OCI-LY3 (cell line): ENCODE results near the gene LYPLA2.

Experiments used
- H2AFZ ChIP-seq: fragments of 200-600, 300-600 bp; shearing (Covaris generic); 2 replicates; pipeline ENCODE4 v1.6.0; 2014; ENCODE audit warnings: antibody characterized with exemption, low read depth, low read length
- H3K27ac ChIP-seq: fragments of 200-600, 300-600 bp; sonication (generic); 2 replicates; pipeline ENCODE4 v1.5.1; 2014; ENCODE audit warnings: mild to moderate bottlenecking, low read length, moderate library complexity, mixed read lengths
- H3K27me3 ChIP-seq: fragments of 200-600, 300-600 bp; sonication (generic); 2 replicates; pipeline ENCODE4 v1.6.1; 2014; ENCODE audit warnings: low read depth, low read length, mixed read lengths
- H3K36me3 ChIP-seq: fragments of 200-600, 300-600 bp; sonication (generic); replicated peaks from 2 replicates; pipeline ENCODE3; 2014; ENCODE audit warnings: low read depth, low read length, mixed read lengths
- H3K4me1 ChIP-seq: fragments of 300-600, 200-600 bp; sonication (generic); 2 replicates; pipeline ENCODE4 v1.6.1; 2014; ENCODE audit warnings: low read length, mixed read lengths
- H3K4me2 ChIP-seq: fragments of 200-600, 300-600 bp; sonication (generic); 2 replicates; pipeline ENCODE4 v1.6.1; 2014; ENCODE audit warnings: low read length, mixed read lengths
- H3K4me3 ChIP-seq: fragments of 300-600, 200-600 bp; sonication (generic); 2 replicates; pipeline ENCODE4 v1.5.1; 2014; ENCODE audit warnings: antibody characterized with exemption, mild to moderate bottlenecking, low read length, moderate library complexity
- H3K79me2 ChIP-seq: fragments of 300-600, 200-600 bp; shearing (Covaris generic); 2 replicates; pipeline ENCODE4 v1.6.1; 2014; ENCODE audit warnings: mild to moderate bottlenecking, low read length, mixed read lengths
- H3K9ac ChIP-seq: fragments of 300-600, 200-600 bp; shearing (Covaris generic); 2 replicates; pipeline ENCODE4 v1.6.0; 2014; ENCODE audit warnings: mild to moderate bottlenecking, low read length, moderate library complexity
- H3K9me3 ChIP-seq: fragments of 200-600, 300-600 bp; shearing (Covaris generic); 2 replicates; pipeline ENCODE4 v1.6.1; 2014; ENCODE audit warnings: low read length, mixed read lengths; ENCODE audit not compliant: insufficient read depth
- H4K20me1 ChIP-seq: fragments of 200-600, 300-600 bp; sonication (generic); 2 replicates; pipeline ENCODE4 v1.6.1; 2016; ENCODE audit warnings: low read length, mixed read lengths; ENCODE audit not compliant: insufficient read depth
- CTCF ChIP-seq: fragments of 200-600, 300-600 bp; sonication (generic); IDR thresholded peaks from 2 replicates; pipeline ENCODE4 v1.5.1; 2014; ENCODE audit warnings: antibody characterized with exemption, low read length, low read depth
- EZH2phosphoT487 ChIP-seq: fragments of 200-600 bp; shearing (Covaris generic); IDR thresholded peaks from 2 replicates; pipeline ENCODE4 v1.6.1; 2018; ENCODE audit warnings: antibody characterized with exemption, mixed run types, low read depth

Gene LYPLA2

GRCh38 chr1:23743287-23744152, 47.4 kb upstream of the LYPLA2 start, which contains the start of gene ELOA:
ELOA (plus strand) TSS chr1:23743471; CDS start chr1:23743504, 33 bp downstream.
- TF ChIP-seq EZH2phosphoT487, result no peak
- peaks cover 39% of the 10 kb centered on the region for H3K4me1 ChIP-seq
- no peaks in the 10 kb centered on the region for H3K27me3 ChIP-seq
- peak within 1 kb of the TSS; percentile 92 for H3K9ac ChIP-seq
- no peaks in the 10 kb centered on the region for H3K9me3 ChIP-seq
- peak within 1 kb of the TSS; percentile 46; the same call in 1 of the 2 replicates for H2AFZ ChIP-seq
- H3K4me3 ChIP-seq, result peak within 1 kb of the TSS; percentile 91
- H4K20me1 ChIP-seq, result peaks cover 32% of the 10 kb centered on the region
- peak within 1 kb of the TSS; percentile 71 for H3K27ac ChIP-seq
- H3K36me3 ChIP-seq, result peaks cover 25% of the 10 kb centered on the region
- peak within 1 kb of the TSS; percentile 100 for H3K4me2 ChIP-seq
- peaks cover 58% of the 10 kb centered on the region for H3K79me2 ChIP-seq

DNA sequence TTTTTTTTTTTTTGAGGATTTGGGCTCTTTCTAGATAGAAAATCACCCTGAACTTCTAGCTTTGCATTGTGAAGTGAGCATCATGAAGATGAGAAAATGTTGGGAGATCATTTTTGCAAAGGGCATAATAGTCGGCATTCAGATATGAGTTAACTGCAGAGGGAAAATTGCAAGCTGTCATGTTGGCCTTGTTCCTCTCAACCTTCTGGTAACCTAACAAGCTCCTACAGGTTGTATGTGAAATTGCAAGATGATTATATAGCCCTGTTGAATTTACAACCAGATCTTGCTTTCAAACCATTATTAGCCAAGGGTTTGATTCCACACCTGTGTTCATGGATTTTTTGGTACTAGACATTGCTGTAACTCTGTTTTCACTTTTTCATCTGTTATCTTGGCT, 45.4 kb upstream of the LYPLA2 start:
- peaks cover 75% of the 10 kb centered on the region for H3K79me2 ChIP-seq
- H3K27ac ChIP-seq, result peak overlapping the region; percentile 71
- H3K9ac ChIP-seq, result peak overlapping the region; percentile 92
- H3K36me3 ChIP-seq, result peaks cover 30% of the 10 kb centered on the region
- no peak for TF ChIP-seq EZH2phosphoT487
- peak; percentile 31 for TF ChIP-seq CTCF
- H3K4me2 ChIP-seq, result peak overlapping the region; percentile 85
- peaks cover 42% of the 10 kb centered on the region for H4K20me1 ChIP-seq
- no peaks in the 10 kb centered on the region for H3K9me3 ChIP-seq
- peak overlapping the region; percentile 91 for H3K4me3 ChIP-seq
- no peaks in the 10 kb centered on the region for H3K27me3 ChIP-seq
- no peak overlapping the region for H2AFZ ChIP-seq
- H3K4me1 ChIP-seq, result peaks cover 38% of the 10 kb centered on the region

DNA sequence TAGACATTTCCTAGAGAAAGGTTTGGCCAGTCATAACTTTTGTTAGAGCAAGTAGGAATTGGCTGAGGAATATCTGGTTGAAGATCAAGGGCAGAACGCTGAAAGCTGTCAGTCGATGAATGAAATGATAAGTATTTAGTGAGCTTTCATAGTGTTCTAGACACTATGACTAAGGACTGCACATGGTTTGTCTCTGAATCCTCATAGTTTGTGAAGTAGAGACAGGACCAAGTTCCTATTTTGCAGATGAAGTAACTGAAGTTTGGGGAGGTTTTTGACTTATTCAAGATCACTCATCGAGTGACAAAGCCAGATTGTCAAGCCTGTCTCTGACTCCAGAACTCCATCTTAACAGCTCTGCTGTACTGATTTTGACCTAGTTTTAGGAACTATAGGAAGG, 42.9 kb upstream of the LYPLA2 start:
- Histone ChIP-seq H3K4me1 (peaks cover 30% of the 10 kb centered on the region), H3K4me3 (no peak overlapping the region), H2AFZ (no peak overlapping the region), H3K4me2 (0 out of 2 replicates have a peak overlapping the region, but pooled peaks have one; percentile 3), H3K36me3 (peaks cover 49% of the 10 kb centered on the region), H3K9ac (no peak overlapping the region), H3K27me3 (no peaks in the 10 kb centered on the region), H4K20me1 (peaks cover 52% of the 10 kb centered on the region), H3K27ac (no peak overlapping the region; the same call in 1 of the 2 replicates), H3K9me3 (no peaks in the 10 kb centered on the region), H3K79me2 (peaks cover 93% of the 10 kb centered on the region)
- TF ChIP-seq CTCF, result no peak
- TF ChIP-seq EZH2phosphoT487, result no peak

DNA sequence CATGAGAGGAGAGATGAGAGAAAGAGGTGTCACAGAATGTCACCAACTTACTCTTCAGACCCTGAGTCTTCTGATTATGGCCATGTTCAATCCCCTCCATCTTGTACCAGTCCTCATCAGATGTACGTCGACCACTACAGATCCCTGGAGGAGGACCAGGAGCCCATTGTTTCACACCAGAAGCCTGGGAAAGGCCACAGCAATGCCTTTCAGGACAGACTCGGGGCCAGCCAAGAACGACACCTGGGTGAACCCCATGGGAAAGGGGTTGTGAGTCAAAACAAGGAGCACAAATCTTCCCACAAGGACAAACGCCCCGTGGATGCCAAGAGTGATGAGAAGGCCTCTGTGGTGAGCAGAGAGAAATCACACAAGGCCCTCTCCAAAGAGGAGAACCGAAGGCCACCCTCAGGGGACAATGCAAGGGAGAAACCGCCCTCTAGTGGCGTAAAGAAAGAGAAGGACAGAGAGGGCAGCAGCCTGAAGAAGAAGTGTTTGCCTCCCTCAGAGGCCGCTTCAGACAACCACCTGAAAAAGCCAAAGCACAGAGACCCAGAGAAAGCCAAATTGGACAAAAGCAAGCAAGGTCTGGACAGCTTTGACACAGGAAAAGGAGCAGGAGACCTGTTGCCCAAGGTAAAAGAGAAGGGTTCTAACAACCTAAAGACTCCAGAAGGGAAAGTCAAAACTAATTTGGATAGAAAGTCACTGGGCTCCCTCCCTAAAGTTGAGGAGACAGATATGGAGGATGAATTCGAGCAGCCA, 39.7 kb upstream of the LYPLA2 start:
- Histone ChIP-seq H3K9me3 (no peaks in the 10 kb centered on the region), H2AFZ (no peak overlapping the region), H3K9ac (no peak overlapping the region), H3K4me1 (peaks cover 21% of the 10 kb centered on the region), H3K36me3 (peaks cover 77% of the 10 kb centered on the region), H3K79me2 (peaks cover 64% of the 10 kb centered on the region), H3K4me3 (no peak overlapping the region), H4K20me1 (peaks cover 44% of the 10 kb centered on the region), H3K27me3 (no peaks in the 10 kb centered on the region), H3K27ac (no peak overlapping the region), H3K4me2 (no peak overlapping the region)
- TF ChIP-seq CTCF, result peak; percentile 75
- TF ChIP-seq EZH2phosphoT487, result no peak
